GM23338 (cell line): ENCODE results near the gene SCGB3A2. TPM values are rescaled to one million over a fixed set of nuclear protein-coding genes. Genes with fewer than 3 reads are reported as not detected.

Source experiments
- ATAC-seq: fragments of 200-7000 bp; cut with Tn5 transposase; 3 replicates; pipeline ENCODE4 v1.9.1; 2020
- DNase-seq: peaks from one replicate; pipeline ENCODE4 v3.0.0-alpha.2; 2015; ENCODE audit warnings: low spot score
- H2AFZ ChIP-seq: fragments of 200-600 bp; sonication (generic); 2 replicates; pipeline ENCODE4 v1.8.0; 2016; ENCODE audit warnings: antibody characterized with exemption, mild to moderate bottlenecking, moderate library complexity
- H3F3A ChIP-seq: fragments of 200-600 bp; sonication (generic); replicated peaks from 2 replicates; pipeline ENCODE4 v1.8.0; 2017; ENCODE audit warnings: antibody characterized with exemption, mixed run types, low read depth
- H3K27ac ChIP-seq: fragments of 200-600 bp; sonication (generic); 2 replicates; pipeline ENCODE4 v1.6.1; 2016; ENCODE audit warnings: low read depth
- H3K27me3 ChIP-seq: fragments of 200-600 bp; sonication (generic); 2 replicates; pipeline ENCODE4 v1.8.0; 2016; ENCODE audit warnings: mild to moderate bottlenecking, mixed run types, moderate library complexity; ENCODE audit not compliant: insufficient read depth
- H3K36me3 ChIP-seq: fragments of 200-600 bp; sonication (generic); 2 replicates; pipeline ENCODE4 v1.8.0; 2016; ENCODE audit warnings: mild to moderate bottlenecking; ENCODE audit not compliant: insufficient read depth
- H3K4me1 ChIP-seq: fragments of 200-600 bp; sonication (generic); 2 replicates; pipeline ENCODE4 v1.8.0; 2016; ENCODE audit warnings: mild to moderate bottlenecking, moderate library complexity; ENCODE audit not compliant: insufficient read depth
- H3K4me2 ChIP-seq: fragments of 200-600 bp; sonication (generic); 2 replicates; pipeline ENCODE4 v1.7.1; 2017; ENCODE audit warnings: mixed run types
- H3K4me3 ChIP-seq: fragments of 200-600 bp; sonication (generic); 2 replicates; pipeline ENCODE4 v1.6.1; 2016; ENCODE audit warnings: mixed run types
- H3K79me2 ChIP-seq: fragments of 200-600 bp; sonication (generic); replicated peaks from 2 replicates; pipeline ENCODE4 v1.8.0; 2017; ENCODE audit warnings: mild to moderate bottlenecking; ENCODE audit not compliant: insufficient read depth
- H3K9me2 ChIP-seq: fragments of 200-600 bp; sonication (generic); 2 replicates; pipeline ENCODE4 v1.8.0; 2017; ENCODE audit not compliant: insufficient read depth
- H4K20me1 ChIP-seq: fragments of 200-600 bp; sonication (generic); replicated peaks from 2 replicates; pipeline ENCODE4 v1.8.0; 2017; ENCODE audit warnings: mild to moderate bottlenecking; ENCODE audit not compliant: insufficient read depth
- H3K27ac Mint-ChIP-seq: 2 replicates; pipeline ENCODE4 v1.8.0; 2020; ENCODE audit warnings: inconsistent platforms, mild to moderate bottlenecking, moderate library complexity, mixed read lengths
- H3K27me3 Mint-ChIP-seq: 3 replicates; pipeline ENCODE4 v1.8.0; 2022; ENCODE audit warnings: low read depth, mild to moderate bottlenecking, moderate library complexity, mixed read lengths, inconsistent platforms; ENCODE audit not compliant: insufficient read depth, poor library complexity
- H3K36me3 Mint-ChIP-seq: 3 replicates; pipeline ENCODE4 v1.8.0; 2021; ENCODE audit warnings: low read depth, mild to moderate bottlenecking, inconsistent platforms, moderate library complexity, mixed read lengths
- H3K4me1 Mint-ChIP-seq: 3 replicates; pipeline ENCODE4 v1.8.0; 2020; ENCODE audit warnings: mild to moderate bottlenecking, inconsistent platforms, mixed read lengths
- H3K4me3 Mint-ChIP-seq: 3 replicates; pipeline ENCODE4 v1.8.0; 2021; ENCODE audit warnings: moderate library complexity, mild to moderate bottlenecking, inconsistent platforms, mixed read lengths
- H3K9me3 Mint-ChIP-seq: 3 replicates; pipeline ENCODE4 v1.8.0; 2020; ENCODE audit warnings: moderate library complexity, mild to moderate bottlenecking, inconsistent platforms, mixed read lengths
- CREB1 ChIP-seq: fragments of 250-450 bp; sonication (Bioruptor Pico); IDR thresholded peaks from 2 replicates; pipeline ENCODE4 v1.5.0; 2020; ENCODE audit warnings: low read depth, mild to moderate bottlenecking, moderate library complexity
- EZH2 ChIP-seq: fragments of 200-600 bp; sonication (generic); IDR thresholded peaks from one replicate; pipeline ENCODE4 v1.8.0; 2017; ENCODE audit warnings: antibody characterized with exemption, mild to moderate bottlenecking, low read depth; ENCODE audit not compliant: unreplicated experiment
- EZH2phosphoT487 ChIP-seq: fragments of 200-600 bp; sonication (generic); IDR thresholded peaks from one replicate; pipeline ENCODE4 v1.8.1; 2018; ENCODE audit warnings: antibody characterized with exemption; ENCODE audit not compliant: unreplicated experiment
- JUNB ChIP-seq: IDR thresholded peaks from one replicate; pipeline ENCODE4 v1.6.1; 2016; ENCODE audit warnings: antibody characterized with exemption; ENCODE audit not compliant: unreplicated experiment
- NANOG ChIP-seq: IDR thresholded peaks from 2 replicates; pipeline ENCODE4 v1.6.1; 2016; ENCODE audit warnings: antibody characterized with exemption, borderline replicate concordance
- POLR2AphosphoS5 ChIP-seq: IDR thresholded peaks from 2 replicates; pipeline ENCODE4 v1.6.1; 2016; ENCODE audit warnings: antibody characterized with exemption, low read depth
- ZNF331 ChIP-seq: fragments of 250-450 bp; sonication (Bioruptor Pico); IDR thresholded peaks from 2 replicates; pipeline ENCODE4 v1.5.0; 2020; ENCODE audit warnings: low read depth, mild to moderate bottlenecking, moderate library complexity
- polyA plus RNA-seq: library from polyadenylated mRNA; unstranded; fragments of >200 nt; fragmentation: Nextera tagmentation; extraction: Ambion mirVana; gene quantifications from 2 replicates; pipeline ENCODE4 v1.2.1, GENCODE V29; 2016
- total RNA-seq: library from RNA; depleted of rRNA; stranded (reverse); fragments of >200 nt; shearing (Covaris generic); gene quantifications from 2 replicates; pipeline ENCODE4 v1.2.3, GENCODE V29; 2014
- TF ChIP-seq, protein P1 (sequence below): IDR thresholded peaks from one replicate; pipeline ENCODE4 v1.6.1; 2018; ENCODE audit warnings: antibody characterized with exemption; ENCODE audit not compliant: unreplicated experiment
- TF ChIP-seq, protein P2 (sequence below): fragments of 250-450 bp; sonication (Bioruptor Pico); IDR thresholded peaks from 2 replicates; pipeline ENCODE4 v1.5.0; 2020; ENCODE audit warnings: mild to moderate bottlenecking, moderate library complexity
- TF ChIP-seq, protein P3 (sequence below), 2 experiments: fragments of 200-600 bp in 1 of 2; sonication (generic) in 1 of 2; conservative IDR thresholded peaks; 2 replicates each; pipeline versions ENCODE4 v1.5.1 to v1.6.1; 2016 to 2017; ENCODE audit warnings: antibody characterized with exemption in 2 of 2, low read depth in 2 of 2, mild to moderate bottlenecking in 2 of 2, moderate library complexity in 1 of 2

SCGB3A2 gene
- total and polyA plus RNA-seq, 2 experiments from 2014 or later, result 36.1 to 256 TPM

DNA sequence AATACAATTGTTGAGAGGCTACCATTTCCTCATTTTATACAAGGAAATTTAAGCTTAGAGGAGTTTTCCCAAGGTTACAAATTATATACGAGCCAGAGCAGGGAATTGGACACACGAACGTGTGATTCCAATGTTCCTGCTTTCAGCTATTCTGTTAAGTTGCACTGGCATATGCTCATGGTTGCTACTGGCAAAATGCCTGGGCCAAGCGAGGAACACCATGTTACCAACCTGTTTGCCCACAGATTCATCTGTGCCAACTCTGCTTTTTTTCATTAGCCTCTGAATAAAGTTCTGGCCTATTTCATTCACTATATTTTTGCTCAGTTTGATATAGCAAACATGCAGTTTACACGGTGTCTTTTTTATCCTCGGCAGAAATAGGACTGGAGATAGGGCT is 32.9 kb downstream of the SCGB3A2 start (continued):
- TF ChIP-seq, protein P1, sequence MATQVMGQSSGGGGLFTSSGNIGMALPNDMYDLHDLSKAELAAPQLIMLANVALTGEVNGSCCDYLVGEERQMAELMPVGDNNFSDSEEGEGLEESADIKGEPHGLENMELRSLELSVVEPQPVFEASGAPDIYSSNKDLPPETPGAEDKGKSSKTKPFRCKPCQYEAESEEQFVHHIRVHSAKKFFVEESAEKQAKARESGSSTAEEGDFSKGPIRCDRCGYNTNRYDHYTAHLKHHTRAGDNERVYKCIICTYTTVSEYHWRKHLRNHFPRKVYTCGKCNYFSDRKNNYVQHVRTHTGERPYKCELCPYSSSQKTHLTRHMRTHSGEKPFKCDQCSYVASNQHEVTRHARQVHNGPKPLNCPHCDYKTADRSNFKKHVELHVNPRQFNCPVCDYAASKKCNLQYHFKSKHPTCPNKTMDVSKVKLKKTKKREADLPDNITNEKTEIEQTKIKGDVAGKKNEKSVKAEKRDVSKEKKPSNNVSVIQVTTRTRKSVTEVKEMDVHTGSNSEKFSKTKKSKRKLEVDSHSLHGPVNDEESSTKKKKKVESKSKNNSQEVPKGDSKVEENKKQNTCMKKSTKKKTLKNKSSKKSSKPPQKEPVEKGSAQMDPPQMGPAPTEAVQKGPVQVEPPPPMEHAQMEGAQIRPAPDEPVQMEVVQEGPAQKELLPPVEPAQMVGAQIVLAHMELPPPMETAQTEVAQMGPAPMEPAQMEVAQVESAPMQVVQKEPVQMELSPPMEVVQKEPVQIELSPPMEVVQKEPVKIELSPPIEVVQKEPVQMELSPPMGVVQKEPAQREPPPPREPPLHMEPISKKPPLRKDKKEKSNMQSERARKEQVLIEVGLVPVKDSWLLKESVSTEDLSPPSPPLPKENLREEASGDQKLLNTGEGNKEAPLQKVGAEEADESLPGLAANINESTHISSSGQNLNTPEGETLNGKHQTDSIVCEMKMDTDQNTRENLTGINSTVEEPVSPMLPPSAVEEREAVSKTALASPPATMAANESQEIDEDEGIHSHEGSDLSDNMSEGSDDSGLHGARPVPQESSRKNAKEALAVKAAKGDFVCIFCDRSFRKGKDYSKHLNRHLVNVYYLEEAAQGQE, result no peak

DNA sequence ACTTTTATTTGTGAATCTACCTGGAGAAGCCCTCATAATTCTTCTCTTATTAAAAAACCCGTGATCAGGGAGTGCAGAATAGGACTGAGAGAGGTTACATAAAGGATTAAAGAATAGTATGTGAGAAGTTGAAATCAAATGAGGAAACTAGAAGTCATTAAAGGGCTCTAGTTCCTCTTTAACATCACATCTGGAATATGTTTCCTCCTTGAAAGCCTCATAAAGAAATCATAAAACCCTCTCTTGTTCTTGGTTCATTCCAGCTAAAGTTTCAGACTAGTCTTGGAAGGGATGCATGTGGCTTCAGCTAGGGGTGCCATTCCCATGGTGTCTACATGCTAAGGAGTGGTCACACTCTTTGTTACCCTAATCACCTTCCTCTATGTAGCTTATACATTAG is 33.5 kb downstream of the SCGB3A2 start:
- ATAC-seq (no peak), DNase-seq (no peak)
- peaks cover 3% of the 10 kb centered on the region for H3K4me1 Mint-ChIP-seq
- no peak overlapping the region for H3K4me3 Mint-ChIP-seq
- no peaks in the 10 kb centered on the region for H3K9me3 Mint-ChIP-seq
- H3K27ac ChIP-seq, result no peak overlapping the region
- H3K4me1 ChIP-seq, result no peaks in the 10 kb centered on the region
- no peaks in the 10 kb centered on the region for H3K36me3 ChIP-seq
- no peaks in the 10 kb centered on the region for H4K20me1 ChIP-seq
- no peaks in the 10 kb centered on the region for H3K36me3 Mint-ChIP-seq
- peaks cover 2% of the 10 kb centered on the region for H3K27me3 Mint-ChIP-seq
- 0 out of 2 replicates have a peak, but pooled peaks cover 9% of the 10 kb centered on the region for H3K9me2 ChIP-seq
- H3K27me3 ChIP-seq, result no peaks in the 10 kb centered on the region
- H2AFZ ChIP-seq, result no peak overlapping the region
- no peak overlapping the region for H3K4me2 ChIP-seq
- H3K79me2 ChIP-seq, result no peaks in the 10 kb centered on the region
- H3F3A ChIP-seq, result 0 out of 2 replicates have a peak, but pooled peaks cover 3% of the 10 kb centered on the region
- H3K4me3 ChIP-seq, result no peak overlapping the region
- no peak overlapping the region for H3K27ac Mint-ChIP-seq
- TF ChIP-seq NANOG, result no peak
- no peak for TF ChIP-seq POLR2AphosphoS5
- TF ChIP-seq, protein P1, result no peak
- TF ChIP-seq, protein P2, sequence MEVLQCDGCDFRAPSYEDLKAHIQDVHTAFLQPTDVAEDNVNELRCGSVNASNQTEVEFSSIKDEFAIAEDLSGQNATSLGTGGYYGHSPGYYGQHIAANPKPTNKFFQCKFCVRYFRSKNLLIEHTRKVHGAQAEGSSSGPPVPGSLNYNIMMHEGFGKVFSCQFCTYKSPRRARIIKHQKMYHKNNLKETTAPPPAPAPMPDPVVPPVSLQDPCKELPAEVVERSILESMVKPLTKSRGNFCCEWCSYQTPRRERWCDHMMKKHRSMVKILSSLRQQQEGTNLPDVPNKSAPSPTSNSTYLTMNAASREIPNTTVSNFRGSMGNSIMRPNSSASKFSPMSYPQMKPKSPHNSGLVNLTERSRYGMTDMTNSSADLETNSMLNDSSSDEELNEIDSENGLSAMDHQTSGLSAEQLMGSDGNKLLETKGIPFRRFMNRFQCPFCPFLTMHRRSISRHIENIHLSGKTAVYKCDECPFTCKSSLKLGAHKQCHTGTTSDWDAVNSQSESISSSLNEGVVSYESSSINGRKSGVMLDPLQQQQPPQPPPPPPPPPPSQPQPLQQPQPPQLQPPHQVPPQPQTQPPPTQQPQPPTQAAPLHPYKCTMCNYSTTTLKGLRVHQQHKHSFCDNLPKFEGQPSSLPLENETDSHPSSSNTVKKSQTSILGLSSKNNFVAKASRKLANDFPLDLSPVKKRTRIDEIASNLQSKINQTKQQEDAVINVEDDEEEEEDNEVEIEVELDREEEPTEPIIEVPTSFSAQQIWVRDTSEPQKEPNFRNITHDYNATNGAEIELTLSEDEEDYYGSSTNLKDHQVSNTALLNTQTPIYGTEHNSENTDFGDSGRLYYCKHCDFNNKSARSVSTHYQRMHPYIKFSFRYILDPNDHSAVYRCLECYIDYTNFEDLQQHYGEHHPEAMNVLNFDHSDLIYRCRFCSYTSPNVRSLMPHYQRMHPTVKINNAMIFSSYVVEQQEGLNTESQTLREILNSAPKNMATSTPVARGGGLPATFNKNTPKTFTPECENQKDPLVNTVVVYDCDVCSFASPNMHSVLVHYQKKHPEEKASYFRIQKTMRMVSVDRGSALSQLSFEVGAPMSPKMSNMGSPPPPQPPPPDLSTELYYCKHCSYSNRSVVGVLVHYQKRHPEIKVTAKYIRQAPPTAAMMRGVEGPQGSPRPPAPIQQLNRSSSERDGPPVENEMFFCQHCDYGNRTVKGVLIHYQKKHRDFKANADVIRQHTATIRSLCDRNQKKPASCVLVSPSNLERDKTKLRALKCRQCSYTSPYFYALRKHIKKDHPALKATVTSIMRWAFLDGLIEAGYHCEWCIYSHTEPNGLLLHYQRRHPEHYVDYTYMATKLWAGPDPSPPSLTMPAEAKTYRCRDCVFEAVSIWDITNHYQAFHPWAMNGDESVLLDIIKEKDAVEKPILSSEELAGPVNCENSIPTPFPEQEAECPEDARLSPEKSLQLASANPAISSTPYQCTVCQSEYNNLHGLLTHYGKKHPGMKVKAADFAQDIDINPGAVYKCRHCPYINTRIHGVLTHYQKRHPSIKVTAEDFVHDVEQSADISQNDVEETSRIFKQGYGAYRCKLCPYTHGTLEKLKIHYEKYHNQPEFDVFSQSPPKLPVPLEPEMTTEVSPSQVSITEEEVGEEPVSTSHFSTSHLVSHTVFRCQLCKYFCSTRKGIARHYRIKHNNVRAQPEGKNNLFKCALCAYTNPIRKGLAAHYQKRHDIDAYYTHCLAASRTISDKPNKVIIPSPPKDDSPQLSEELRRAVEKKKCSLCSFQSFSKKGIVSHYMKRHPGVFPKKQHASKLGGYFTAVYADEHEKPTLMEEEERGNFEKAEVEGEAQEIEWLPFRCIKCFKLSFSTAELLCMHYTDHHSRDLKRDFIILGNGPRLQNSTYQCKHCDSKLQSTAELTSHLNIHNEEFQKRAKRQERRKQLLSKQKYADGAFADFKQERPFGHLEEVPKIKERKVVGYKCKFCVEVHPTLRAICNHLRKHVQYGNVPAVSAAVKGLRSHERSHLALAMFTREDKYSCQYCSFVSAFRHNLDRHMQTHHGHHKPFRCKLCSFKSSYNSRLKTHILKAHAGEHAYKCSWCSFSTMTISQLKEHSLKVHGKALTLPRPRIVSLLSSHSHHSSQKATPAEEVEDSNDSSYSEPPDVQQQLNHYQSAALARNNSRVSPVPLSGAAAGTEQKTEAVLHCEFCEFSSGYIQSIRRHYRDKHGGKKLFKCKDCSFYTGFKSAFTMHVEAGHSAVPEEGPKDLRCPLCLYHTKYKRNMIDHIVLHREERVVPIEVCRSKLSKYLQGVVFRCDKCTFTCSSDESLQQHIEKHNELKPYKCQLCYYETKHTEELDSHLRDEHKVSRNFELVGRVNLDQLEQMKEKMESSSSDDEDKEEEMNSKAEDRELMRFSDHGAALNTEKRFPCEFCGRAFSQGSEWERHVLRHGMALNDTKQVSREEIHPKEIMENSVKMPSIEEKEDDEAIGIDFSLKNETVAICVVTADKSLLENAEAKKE (CRISPR knock-in tag), result no peak
- TF ChIP-seq ZNF331 (CRISPR knock-in tag), result no peak
- no peak for TF ChIP-seq EZH2phosphoT487
- no peak for TF ChIP-seq JUNB
- no peak for TF ChIP-seq CREB1 (CRISPR knock-in tag)
- TF ChIP-seq, protein P3, sequence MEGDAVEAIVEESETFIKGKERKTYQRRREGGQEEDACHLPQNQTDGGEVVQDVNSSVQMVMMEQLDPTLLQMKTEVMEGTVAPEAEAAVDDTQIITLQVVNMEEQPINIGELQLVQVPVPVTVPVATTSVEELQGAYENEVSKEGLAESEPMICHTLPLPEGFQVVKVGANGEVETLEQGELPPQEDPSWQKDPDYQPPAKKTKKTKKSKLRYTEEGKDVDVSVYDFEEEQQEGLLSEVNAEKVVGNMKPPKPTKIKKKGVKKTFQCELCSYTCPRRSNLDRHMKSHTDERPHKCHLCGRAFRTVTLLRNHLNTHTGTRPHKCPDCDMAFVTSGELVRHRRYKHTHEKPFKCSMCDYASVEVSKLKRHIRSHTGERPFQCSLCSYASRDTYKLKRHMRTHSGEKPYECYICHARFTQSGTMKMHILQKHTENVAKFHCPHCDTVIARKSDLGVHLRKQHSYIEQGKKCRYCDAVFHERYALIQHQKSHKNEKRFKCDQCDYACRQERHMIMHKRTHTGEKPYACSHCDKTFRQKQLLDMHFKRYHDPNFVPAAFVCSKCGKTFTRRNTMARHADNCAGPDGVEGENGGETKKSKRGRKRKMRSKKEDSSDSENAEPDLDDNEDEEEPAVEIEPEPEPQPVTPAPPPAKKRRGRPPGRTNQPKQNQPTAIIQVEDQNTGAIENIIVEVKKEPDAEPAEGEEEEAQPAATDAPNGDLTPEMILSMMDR (conservative IDR thresholded peaks at IDR 0.05; ENCODE audit: low read depth in 2 of 2), result no peak
- no peak for TF ChIP-seq EZH2
